AML-193 (cell line): ENCODE measurements around the gene VWC2L.

ENCODE experiments used
- DNase-seq, 2 experiments: peaks; one replicate each; lab custom pipeline; 2025; lab: John Stamatoyannopoulos, UW

VWC2L gene

GRCh38 chr2:214542295-214542694 is 131.4 kb downstream of the VWC2L start:
- no peak for DNase-seq

- DNase-seq = no peak
These were observed 132.0 kb downstream of the VWC2L start for GRCh38 chr2:214542866-214543265.

- no peak for DNase-seq
These were observed 132.6 kb downstream of the VWC2L start for GRCh38 chr2:214543386-214543955.

- no peak for DNase-seq
These were observed 135.2 kb downstream of the VWC2L start for GRCh38 chr2:214545898-214546542.

- no peak for DNase-seq
These were observed 137.1 kb downstream of the VWC2L start for GRCh38 chr2:214547931-214548330.

- DNase-seq = no peak
These were observed 139.1 kb downstream of the VWC2L start for GRCh38 chr2:214549946-214550345.

- peak in 1 of 2 experiments; percentile 1 for DNase-seq
These were observed 139.9 kb downstream of the VWC2L start for GRCh38 chr2:214550786-214551185.

GRCh38 chr2:214557884-214558283 is 147.0 kb downstream of the VWC2L start:
- no peak for DNase-seq

- no peak for DNase-seq
These were observed 147.5 kb downstream of the VWC2L start for GRCh38 chr2:214558341-214558740.

- DNase-seq = no peak
These were observed 149.3 kb downstream of the VWC2L start for GRCh38 chr2:214560176-214560575.

GRCh38 chr2:214560618-214561190 is 149.8 kb downstream of the VWC2L start:
- DNase-seq = no peak

GRCh38 chr2:214565246-214565645 is 154.4 kb downstream of the VWC2L start:
- DNase-seq = no peak

GRCh38 chr2:214566457-214566856 is 155.6 kb downstream of the VWC2L start:
- no peak for DNase-seq

- no peak for DNase-seq
These were observed 158.7 kb downstream of the VWC2L start for GRCh38 chr2:214569419-214570035.

- no peak for DNase-seq
These were observed 163.4 kb downstream of the VWC2L start for GRCh38 chr2:214574084-214574781.

- DNase-seq = no peak
These were observed 164.2 kb downstream of the VWC2L start for GRCh38 chr2:214575030-214575429.

- no peak for DNase-seq
These were observed 164.6 kb downstream of the VWC2L start for GRCh38 chr2:214575465-214575864.

- DNase-seq = no peak
These were observed 166.9 kb downstream of the VWC2L start for GRCh38 chr2:214577769-214578168.

- DNase-seq = no peak
These were observed 167.6 kb downstream of the VWC2L start for GRCh38 chr2:214578442-214578841.

- no peak for DNase-seq
These were observed 168.2 kb downstream of the VWC2L start for GRCh38 chr2:214579035-214579434.

GRCh38 chr2:214587442-214587841 is 176.6 kb downstream of the VWC2L start:
- DNase-seq = no peak

GRCh38 chr2:214591366-214591765 is 180.5 kb downstream of the VWC2L start:
- no peak for DNase-seq

GRCh38 chr2:214592011-214592410 is 181.2 kb downstream of the VWC2L start:
- no peak for DNase-seq
